GM12874 (cell line): ENCODE data around the gene ZFP36L1.

Experiments
- CTCF ChIP-seq: IDR thresholded peaks from 2 replicates; pipeline ENCODE4 v1.5.1; 2011; ENCODE audit warnings: low read depth, mild to moderate bottlenecking, control low read depth, low read length, moderate library complexity; ENCODE audit not compliant: insufficient read depth

Gene ZFP36L1

GRCh38 chr14:68784978-68785533, 7.8 kb downstream of the ZFP36L1 start:
- no peak for TF ChIP-seq CTCF

GRCh38 chr14:68784226-68784910, 8.5 kb downstream of the ZFP36L1 start:
- TF ChIP-seq CTCF = no peak

GRCh38 chr14:68783408-68784225, 9.2 kb downstream of the ZFP36L1 start:
- TF ChIP-seq CTCF = no peak

- TF ChIP-seq CTCF = no peak
These were observed 10.5 kb downstream of the ZFP36L1 start for GRCh38 chr14:68782091-68782981.

GRCh38 chr14:68781161-68782021, 11.5 kb downstream of the ZFP36L1 start:
- TF ChIP-seq CTCF = no peak

GRCh38 chr14:68780358-68781160, 12.3 kb downstream of the ZFP36L1 start:
- TF ChIP-seq CTCF = no peak
